Activated T-cell treated with anti-CD3 and anti-CD28 coated beads for 48 hours (primary cell): ENCODE results near the gene ITGB5.
"Not testable (repeated sequence)": the region's sequence is repeated elsewhere in the genome, so short reads cannot be mapped to it uniquely, and the experiment has no call there.

Experiments
- DNase-seq: peaks from one replicate; pipeline ENCODE4 v3.0.0-alpha.2; 2020; ENCODE audit warnings: low read depth

Gene ITGB5

DNA sequence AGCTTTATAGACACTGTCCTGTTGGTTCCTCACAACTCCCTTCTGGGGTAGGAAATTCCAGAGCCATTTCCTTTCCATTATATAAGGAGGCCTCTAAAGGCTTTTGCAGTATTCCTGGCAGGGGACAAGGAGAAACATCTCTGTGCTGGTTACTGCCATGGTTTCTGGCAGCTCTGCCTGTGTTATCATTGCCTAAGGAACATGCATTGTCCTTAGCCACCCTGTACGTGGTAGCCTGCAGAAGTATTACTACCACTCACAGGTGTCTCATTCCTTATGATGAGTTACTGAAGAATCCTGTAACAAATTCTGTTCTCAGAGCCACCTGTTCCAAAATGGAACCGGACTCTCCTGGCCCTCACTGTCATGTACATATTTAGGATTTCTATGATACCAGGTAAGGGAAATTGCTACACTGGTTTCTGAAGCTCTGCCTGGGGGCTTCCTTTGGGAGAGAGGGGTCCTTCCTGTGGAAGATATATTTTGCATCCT, 98.9 kb downstream of the ITGB5 start:
- no peak for DNase-seq

DNA sequence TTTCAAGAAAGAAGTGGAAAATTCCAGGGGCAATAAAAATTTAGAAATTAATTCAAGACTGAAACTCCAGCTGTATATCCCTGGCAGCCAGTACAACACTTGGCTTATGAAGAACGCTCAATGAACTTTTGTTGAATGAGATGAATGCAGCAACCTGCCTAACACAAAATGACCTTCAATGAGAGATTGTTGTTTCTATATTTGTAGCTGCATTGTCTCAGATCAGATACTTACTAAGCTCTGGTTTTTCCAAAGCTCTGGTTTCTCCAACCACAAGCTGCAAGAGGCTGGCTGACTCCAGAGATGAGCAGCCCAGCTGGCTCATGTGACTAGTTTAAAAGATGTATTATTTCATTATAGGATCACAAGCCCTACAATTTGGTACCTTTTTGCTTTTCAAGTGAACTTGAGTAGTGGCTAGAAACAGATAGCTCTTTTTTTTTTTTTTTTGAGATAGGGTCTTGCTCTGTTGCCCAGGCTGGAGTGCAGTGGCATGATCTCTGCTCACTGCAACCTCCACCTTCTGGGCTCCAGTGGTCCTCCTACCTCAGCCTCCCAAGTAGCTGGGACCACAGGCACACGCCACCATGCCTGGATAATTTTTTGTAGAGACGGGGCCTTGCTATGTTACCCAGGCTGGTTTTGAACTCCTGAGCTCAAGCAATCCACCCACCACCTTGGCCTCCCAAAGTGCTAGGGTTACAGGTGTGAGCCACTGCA, 99.5 kb downstream of the ITGB5 start:
- DNase-seq: no peak

DNA sequence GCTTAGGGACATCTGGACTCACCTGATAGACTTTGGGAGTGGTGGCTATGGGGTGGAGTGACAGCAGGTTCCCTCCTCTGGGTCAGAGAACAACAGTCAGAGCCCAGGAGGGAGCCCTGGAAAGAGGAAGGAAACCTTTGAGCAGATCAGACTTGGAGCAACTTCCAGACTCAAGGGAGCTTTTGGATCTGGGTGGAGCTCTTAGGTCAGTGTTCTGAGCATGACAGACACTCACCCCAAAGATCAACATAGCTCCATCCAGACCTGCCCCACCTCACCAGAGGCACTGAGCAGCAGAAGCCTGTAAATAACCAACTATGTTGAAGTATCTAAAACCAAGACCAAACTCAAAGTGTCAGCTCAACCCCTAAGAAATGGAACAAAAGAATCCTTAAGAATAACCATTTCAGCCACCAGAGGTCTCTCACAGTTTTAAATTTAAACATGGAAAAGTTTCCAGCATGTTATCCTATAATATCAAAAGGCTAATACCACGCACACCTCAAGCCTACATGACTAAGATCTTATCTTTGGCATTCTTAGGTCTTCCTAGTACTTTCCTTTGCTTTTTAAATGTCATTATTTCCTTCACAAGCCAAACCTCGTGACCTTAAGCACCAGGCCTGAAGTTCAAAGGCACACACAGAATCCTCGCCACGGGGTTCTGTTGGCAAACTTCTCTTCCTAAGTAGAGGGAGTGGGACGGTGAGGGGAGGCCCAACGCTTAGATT, 100.5 kb downstream of the ITGB5 start:
- no peak for DNase-seq

DNA sequence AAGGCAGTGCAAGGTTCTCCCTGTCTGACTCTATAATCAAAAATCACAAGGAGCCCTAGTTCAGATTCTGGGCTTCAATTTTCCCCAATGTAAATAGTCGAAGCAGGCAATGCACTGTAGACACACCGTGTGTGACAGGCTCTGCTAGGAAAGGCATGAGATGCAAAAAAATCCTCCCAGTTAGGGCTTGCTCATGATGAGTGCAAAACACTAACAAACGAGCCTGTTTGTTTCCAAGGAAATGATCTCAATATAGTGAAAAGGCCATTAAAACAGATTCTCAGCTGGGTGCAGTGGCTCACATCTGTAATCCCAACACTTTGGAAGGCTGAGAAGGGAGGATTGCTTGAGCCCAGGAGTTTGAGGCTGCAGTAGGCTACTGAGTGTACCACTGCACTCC, 101.2 kb downstream of the ITGB5 start:
- no peak for DNase-seq

DNA sequence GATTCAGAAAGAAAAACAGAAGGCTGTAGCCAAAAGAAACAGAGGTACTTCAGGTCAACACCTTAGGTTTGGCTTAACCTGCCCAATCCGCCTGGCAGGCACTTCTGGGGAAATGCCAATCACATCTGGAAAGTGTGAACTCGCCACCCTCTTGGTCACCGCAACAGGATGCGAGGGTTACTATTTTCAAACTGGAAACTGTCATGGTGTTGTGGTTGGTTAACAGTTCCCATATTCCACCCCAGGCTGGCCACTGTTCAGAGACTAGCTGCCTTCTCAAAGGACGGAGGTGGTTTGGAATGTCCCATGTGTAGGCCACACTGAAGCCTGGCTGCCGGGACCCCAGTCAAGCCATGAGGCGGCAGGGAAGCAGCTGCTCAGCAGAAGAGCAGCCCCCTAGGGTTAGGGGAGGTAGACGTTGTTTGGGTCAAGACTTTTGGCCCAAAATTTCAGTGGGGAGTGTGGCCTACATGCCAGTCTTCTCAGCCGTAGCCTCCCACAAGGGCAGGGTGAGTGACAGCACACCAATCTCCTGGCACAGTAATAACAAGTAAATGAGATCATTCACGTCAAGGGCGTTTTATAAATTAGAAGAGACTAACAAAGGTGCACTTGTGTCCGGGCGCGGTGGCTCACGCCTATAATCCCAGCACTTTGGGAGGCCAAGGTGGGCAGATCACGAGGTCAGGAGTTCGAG, 102.3 kb downstream of the ITGB5 start:
- no peak for DNase-seq

DNA sequence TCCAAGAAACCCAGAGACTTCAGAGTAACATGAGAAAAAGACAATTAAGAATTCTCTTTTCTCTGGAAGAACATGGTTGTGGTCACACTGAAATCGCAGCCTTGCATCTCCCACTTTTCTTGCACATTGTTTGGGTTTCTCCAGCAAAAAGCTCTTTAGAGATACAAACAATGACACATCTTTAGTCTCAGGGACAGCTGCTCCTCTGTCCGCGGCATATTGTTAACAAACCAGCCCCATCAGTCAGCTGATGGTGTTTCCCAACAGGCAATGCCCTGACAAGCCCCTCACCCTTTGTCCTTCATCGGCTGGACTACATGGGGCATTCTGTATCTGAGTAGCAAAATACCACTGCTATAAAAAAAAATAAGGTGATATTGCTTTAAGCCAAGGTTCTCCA, 103.5 kb downstream of the ITGB5 start:
- no peak for DNase-seq

DNA sequence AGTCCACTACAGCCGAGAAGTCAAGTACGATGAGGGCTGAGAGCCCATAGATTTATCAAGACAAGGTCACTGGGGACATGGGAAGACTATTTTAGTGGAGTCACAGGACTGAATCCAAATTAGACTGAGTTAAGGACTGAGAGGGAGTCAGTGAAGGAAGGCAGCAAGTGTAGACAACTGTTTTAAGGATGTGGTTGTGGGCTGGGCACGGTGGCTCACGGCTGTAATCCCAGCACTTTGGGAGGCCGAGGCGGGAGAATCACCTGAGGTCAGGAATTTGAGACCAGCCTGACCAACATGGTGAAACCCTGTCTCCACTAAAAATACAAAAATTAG, 104.8 kb downstream of the ITGB5 start:
- not testable (repeated sequence) for DNase-seq

DNA sequence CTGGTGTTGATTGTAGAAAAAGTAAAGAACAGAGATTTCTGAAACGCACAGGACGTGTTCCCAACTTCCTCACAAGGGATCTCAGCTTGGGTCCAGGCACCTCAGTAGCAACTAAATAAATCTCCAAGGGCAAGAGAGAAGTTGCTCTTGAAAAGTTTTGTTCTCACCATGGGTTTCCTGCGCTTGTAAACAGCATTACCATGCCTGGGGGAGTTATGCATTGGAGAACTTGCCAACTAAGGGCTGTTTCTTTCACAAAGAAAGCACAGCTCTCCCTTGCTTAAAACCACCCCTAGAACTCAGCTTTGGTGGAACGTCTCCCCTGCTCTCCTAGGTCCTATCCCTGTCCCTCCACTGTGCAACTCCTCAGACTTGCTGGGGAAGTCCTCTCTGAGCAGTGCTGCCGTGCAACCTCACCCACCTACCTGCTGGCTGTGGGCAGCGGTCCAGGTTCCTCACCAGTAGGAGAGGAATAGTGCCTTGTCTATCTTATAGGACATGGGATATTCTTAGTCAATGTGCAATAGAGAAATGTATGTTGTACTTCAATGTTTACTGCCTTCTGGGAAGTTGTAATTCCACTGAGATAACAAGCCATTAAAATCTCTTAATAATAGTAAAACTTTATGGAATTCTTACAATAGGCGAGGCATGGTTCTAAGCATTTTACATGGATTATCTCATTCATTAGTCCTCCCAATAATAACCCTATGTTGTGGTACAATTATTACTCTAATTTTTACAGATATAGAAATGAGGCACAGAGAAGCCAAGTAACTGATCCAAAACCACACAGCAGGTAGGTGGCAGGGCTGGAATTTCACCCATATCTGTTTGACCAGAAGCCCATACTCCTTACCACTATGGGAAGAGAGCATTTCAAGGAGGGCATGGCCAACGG, 105.4 kb downstream of the ITGB5 start:
- DNase-seq: no peak

DNA sequence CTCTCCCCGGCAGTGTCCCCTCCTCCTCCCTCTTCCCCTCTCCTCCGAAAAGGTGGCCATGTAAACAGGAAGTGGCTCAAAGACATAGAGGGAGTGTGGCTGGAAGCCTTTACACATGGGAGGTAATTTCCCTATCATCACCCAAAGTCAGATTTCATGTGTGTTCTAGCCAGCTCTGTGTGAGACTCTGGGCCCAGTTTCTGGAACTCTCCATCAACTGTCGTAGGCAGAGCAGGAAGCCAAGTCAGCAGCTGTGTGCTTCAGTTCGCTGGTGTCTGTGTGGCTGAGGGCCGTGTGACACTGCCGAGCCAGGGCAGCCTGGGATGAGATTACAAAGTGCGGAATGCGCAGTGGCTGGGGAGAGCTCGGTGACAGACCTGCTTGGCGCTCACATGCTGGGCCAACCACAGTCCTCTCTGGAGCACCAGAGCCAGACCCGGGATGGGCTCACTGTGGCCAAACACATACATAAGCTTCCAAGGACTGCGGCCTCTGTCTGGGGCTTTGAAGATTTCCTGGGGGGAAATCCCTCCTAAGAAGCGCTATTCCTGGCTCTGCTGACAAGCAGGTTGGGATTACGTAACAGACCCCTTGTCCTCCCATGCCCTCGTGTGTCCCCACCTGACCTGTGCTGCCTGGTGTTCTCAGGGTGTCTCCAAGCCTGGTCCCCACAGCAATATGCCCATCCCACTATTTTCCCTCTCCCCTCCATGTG, 106.2 kb downstream of the ITGB5 start:
- no peak for DNase-seq

DNA sequence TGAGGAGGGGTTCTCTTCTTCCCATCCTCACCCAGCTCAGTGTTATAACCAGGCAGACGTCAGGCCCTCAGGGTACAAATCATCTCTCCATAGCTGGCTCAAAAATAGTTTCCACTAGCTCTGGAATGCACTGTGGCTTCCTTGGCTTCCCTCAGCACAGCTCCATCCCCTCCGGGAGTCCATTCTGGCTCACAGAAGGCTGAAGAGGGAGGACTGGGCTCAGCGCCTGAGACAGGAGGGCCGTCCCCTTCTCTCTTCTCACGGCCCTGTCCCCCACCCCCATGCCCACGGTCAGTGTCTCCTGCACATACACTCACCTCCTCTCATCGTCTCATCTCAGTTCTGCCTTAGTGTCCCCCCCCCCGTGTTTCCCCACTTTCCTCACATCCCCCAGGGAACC, 106.8 kb downstream of the ITGB5 start:
- DNase-seq: no peak

DNA sequence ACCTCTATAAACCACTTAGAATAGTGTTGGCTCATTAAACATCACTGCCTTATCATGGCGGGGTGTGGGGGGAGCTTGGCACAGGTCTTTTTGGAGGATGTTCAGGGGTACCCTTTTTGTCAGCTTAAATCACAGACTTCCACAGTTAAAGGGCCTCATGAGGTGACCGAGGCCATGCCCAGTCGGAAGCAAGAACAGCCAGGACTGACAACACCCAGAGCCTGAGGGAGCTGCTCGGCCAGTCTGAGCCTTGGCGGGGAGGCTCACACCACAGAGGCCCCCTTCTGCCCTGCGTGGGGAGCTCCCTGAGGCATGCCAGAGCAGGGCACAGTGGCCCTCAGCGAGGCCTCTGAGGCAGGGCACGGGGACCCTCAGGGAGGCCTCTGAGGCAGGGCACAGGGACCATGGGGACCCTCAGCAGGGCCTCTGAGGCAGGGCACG, 107.4 kb downstream of the ITGB5 start:
- no peak for DNase-seq

DNA sequence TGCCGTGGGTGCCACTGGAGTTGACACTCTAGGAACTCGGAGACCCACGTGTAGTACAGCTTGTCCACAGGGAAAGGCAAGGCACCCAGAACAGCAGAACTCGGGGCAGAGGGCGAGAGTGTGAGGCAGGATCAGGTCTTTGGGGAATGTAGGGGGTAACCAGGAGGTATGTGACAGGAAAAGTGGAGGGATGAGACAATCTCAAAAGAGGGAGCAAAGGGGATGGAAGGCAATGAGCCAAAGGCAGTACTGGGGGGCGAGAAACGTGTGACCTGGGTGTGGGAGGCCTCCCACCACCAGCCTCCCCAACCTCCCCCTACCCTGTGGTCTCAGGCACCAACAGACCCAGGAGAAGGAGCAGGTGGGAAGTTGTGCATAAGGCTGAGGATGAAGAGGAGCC, 108.0 kb downstream of the ITGB5 start:
- no peak for DNase-seq

DNA sequence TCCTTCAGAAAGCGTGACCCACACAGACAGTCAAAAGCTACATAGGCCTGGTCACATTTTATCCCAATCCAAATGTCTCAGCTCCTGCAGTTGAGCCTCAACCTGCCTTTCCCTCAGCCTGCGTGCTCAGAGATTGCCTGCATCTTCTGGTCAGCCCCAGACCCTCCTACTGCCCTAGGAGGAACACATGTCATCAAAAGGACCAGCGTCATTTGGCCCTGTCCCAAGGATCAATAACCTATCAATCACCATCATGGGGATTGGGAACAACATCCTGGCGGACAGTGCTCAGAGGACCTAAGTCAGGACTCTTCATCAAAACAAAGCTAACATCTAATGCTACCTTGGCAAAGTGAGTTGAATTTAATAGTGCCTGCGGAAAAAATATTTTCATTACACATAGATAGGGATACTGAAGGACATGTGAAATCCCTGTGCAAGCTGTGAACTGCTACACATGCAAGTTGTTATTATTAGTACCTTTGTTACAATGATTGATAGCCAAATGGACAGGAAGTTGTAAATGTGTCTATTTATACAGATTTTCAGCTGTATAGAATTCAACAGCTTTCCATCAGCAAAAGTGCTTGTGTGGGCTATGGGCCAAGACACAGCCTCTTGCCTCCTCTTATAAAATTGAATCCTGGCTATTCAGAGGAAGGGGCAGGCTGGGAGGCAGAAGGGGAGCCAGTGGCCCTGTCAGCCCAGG, 109.2 kb downstream of the ITGB5 start:
- DNase-seq: no peak

DNA sequence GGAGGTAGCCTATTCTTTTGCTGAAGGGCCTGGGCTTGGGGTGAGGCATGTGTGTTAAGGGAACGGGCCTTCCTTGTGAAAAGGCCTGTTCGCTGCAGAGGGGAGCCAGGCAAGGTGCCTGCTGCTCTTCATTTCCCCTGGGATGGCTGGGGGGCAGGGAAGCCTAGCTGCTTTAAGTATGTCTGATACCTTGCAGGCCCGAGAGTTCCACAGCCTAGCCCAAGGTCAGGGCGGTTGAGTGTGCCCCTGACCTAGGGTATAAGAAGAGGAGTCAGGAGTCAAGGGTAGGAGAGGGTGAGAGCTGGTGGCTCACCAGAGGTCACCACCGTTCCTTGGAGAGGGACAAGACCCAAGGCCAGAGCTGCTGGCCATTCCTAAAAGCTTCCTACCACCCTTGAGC, 110.3 kb downstream of the ITGB5 start:
- no peak for DNase-seq

DNA sequence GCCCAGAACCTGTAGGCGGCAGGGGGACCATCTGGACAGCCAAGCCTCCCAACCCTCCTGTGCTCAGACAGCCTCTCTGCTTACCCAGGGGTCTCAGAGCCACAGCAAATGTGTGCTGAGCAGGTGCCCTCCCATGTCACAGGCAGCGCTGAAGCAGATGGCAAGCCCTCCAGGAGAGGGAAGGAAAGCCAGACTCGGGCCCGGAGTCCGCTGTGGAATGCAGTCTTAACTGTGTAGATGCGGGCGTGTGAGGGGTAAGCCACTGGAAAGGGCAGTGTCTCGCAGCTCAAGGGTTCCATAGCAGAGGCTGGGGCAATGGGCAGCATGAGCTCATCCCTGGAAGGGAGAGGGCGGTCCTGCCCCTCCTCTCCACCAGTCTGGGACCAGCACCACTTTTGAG, 111.3 kb downstream of the ITGB5 start:
- no peak for DNase-seq

DNA sequence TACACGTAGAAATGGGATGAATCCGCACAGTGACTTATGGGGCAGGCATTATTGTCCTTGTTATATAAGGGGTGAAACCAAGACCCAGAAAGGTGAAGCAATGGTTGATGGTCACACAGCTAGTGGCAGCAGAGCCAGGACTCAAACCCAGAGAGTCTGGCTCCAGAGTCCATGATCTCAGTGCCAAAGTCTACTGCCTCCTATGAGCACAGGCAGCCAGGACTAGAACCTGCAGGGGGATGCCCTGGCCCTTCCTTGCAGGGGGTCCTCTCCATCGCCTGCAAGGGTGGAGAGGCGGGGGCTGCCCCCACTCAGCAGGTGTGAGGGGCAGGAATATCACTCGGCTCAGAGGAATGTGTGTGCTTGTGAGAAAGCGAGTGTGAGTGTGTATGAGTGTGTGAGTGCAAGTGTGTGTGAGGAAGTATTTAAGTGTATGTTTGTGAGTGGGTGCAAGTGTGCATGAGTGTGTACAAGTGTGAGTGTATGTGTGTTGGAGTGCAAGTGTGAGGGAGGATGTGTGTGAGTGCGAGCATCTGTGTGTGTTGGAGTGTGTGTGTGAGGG, 112.2 kb downstream of the ITGB5 start:
- DNase-seq: no peak

DNA sequence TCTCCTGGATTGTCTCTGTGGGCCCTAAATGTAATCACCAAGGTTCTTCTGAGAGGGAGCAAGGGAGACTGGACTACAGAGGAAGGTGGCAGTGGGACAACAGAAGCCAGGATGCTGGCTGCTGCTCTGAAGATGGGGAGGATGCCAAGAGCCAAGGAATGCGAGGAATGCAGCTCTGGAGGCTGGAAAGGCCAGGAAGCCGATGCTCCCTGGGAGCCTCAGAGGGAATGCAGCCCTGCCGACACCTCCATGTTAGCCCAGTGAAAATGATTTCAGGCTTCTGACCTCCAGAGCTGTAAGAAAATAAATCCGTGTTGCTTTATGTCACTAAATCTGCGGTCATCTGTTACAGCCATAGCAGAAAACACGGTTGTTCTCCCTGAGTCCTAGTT, 112.8 kb downstream of the ITGB5 start:
- DNase-seq: no peak

DNA sequence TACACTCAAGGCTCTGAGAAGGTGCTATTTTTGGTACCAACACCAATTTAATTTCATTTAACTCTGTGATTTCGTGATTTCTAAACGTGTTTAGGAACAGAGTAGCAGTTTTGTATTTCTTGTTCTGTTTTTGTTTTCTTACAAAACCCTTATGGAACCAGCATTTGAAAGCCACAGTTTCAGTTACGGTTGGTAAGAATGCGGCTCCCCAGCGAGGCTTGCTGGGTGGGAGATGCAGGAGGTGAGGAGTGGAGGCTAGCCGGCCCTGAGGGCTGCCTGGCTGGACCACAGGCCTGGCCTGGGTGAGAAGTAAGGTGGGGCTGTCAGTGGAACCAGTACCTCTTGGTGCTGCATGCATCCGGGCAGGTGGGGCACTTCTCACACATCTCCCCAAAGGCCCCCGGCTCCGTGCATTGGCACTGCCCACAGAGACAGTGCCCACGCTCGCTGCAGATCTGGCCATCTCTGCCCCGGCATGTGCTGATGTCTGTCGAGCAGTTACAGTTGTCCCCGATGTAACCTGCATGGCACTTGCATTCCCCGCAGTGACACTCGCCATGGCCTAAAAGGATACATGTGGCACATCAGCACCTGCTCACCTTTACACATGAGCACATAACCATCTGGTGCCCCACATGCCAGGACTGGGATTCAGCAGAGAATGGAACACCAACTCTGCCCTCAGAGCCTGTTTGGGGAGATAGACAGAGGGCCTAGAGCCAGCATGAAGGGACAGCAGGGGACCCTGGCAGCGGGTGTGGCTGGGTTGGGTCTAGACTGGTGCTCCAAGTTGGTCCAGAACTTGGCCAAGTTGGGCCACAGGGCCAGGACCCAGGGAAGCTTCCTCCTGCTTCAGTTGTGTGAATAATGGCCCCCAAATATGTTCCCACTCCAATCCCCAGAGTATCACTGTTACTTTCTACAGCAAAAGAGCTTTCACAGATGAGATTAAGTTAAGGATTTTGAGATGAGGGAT, 113.5 kb downstream of the ITGB5 start:
- no peak for DNase-seq
